GM21619 (cell line): ENCODE data around the gene MYBBP1A.
"Not testable (repeated sequence)": the region's sequence is repeated elsewhere in the genome, so short reads cannot be mapped to it uniquely, and the experiment has no call there.

Experiments
- ATAC-seq: cut with Tn5 transposase; IDR thresholded peaks from one replicate; pipeline ENCODE4 v1.9.1; 2021; ENCODE audit not compliant: unreplicated experiment

Gene MYBBP1A

GRCh38 chr17:4554997-4555799 lies at the start of gene MYBBP1A:
MYBBP1A (minus strand) TSS chr17:4555384; CDS start chr17:4555324, 60 bp downstream.
- ATAC-seq, result peak; percentile 76

- ATAC-seq, result not testable (repeated sequence)
Observed at GRCh38 chr17:4604736-4605135, 49.6 kb upstream of the MYBBP1A start.

- no peak for ATAC-seq
Observed at GRCh38 chr17:4604111-4604644, 49.0 kb upstream of the MYBBP1A start.

GRCh38 chr17:4602041-4602440 lies 46.9 kb upstream of the MYBBP1A start:
- no peak for ATAC-seq

- ATAC-seq, result no peak
Observed at GRCh38 chr17:4601326-4601725, 46.1 kb upstream of the MYBBP1A start.

- ATAC-seq, result no peak
Observed at GRCh38 chr17:4600563-4600962, 45.4 kb upstream of the MYBBP1A start.

GRCh38 chr17:4599505-4600281 lies 44.5 kb upstream of the MYBBP1A start:
- ATAC-seq, result no peak

GRCh38 chr17:4598776-4599504 lies 43.8 kb upstream of the MYBBP1A start:
- no peak for ATAC-seq

- no peak for ATAC-seq
Observed at GRCh38 chr17:4597975-4598374, 42.8 kb upstream of the MYBBP1A start.

- ATAC-seq, result no peak
Observed at GRCh38 chr17:4596636-4597380, 41.6 kb upstream of the MYBBP1A start.

GRCh38 chr17:4595685-4596342 lies 40.6 kb upstream of the MYBBP1A start:
- not testable (repeated sequence) for ATAC-seq

- no peak for ATAC-seq
Observed at GRCh38 chr17:4594931-4595684, 39.9 kb upstream of the MYBBP1A start.

GRCh38 chr17:4594406-4594805 lies 39.2 kb upstream of the MYBBP1A start:
- no peak for ATAC-seq

- ATAC-seq, result no peak
Observed at GRCh38 chr17:4593021-4593421, 37.8 kb upstream of the MYBBP1A start.

- ATAC-seq, result no peak
Observed at GRCh38 chr17:4592240-4593005, 37.2 kb upstream of the MYBBP1A start.

GRCh38 chr17:4591529-4591928 lies 36.3 kb upstream of the MYBBP1A start:
- no peak for ATAC-seq

GRCh38 chr17:4590981-4591453 lies 35.8 kb upstream of the MYBBP1A start:
- no peak for ATAC-seq

- not testable (repeated sequence) for ATAC-seq
Observed at GRCh38 chr17:4590042-4590441, 34.9 kb upstream of the MYBBP1A start.
